Karpas-422 (cell line): ENCODE results near the gene NEK5. TPM values are rescaled to one million over a fixed set of nuclear protein-coding genes. Genes with fewer than 3 reads are reported as not detected.

Experiments
- DNase-seq: peaks from one replicate; pipeline ENCODE4 v3.0.0-alpha.2; 2015
- H2AFZ ChIP-seq: fragments of 200-600 bp; sonication (generic); 2 replicates; pipeline ENCODE4 v1.6.1; 2014; ENCODE audit warnings: antibody characterized with exemption, low read length, mixed read lengths
- H3K27ac ChIP-seq: fragments of 200-600 bp; sonication (generic); 2 replicates; pipeline ENCODE4 v1.5.1; 2014; ENCODE audit warnings: mild to moderate bottlenecking, low read length, moderate library complexity
- H3K27me3 ChIP-seq: fragments of 200-600 bp; sonication (generic); 2 replicates; pipeline ENCODE4 v1.6.1; 2014; ENCODE audit warnings: low read length, mixed read lengths
- H3K36me3 ChIP-seq: fragments of 200-600 bp; sonication (generic); 2 replicates; pipeline ENCODE4 v1.6.1; 2014; ENCODE audit warnings: low read length, mixed read lengths; ENCODE audit not compliant: insufficient read depth
- H3K4me1 ChIP-seq: fragments of 200-600 bp; sonication (generic); 2 replicates; pipeline ENCODE4 v1.6.1; 2014; ENCODE audit warnings: mild to moderate bottlenecking, low read length, mixed read lengths
- H3K4me2 ChIP-seq: fragments of 200-600 bp; sonication (generic); 2 replicates; pipeline ENCODE4 v1.6.1; 2014; ENCODE audit warnings: low read length, low read depth, mild to moderate bottlenecking; ENCODE audit not compliant: poor library complexity, severe bottlenecking
- H3K4me3 ChIP-seq: fragments of 200-600 bp; sonication (generic); 2 replicates; pipeline ENCODE4 v1.5.1; 2014; ENCODE audit warnings: mild to moderate bottlenecking, antibody characterized with exemption, low read length, mixed read lengths
- H3K79me2 ChIP-seq: fragments of 200-600 bp; sonication (generic); 2 replicates; pipeline ENCODE4 v1.6.1; 2014; ENCODE audit warnings: mild to moderate bottlenecking, low read length, mixed read lengths
- H3K9ac ChIP-seq: fragments of 200-600 bp; sonication (generic); 2 replicates; pipeline ENCODE4 v1.6.0; 2014; ENCODE audit warnings: low read length
- H3K9me2 ChIP-seq: fragments of 200-600 bp; sonication (generic), shearing (Covaris generic); replicated peaks from 2 replicates; pipeline ENCODE4 v1.6.0; 2014; ENCODE audit warnings: mild to moderate bottlenecking, low read length, moderate library complexity; ENCODE audit not compliant: insufficient read depth
- H3K9me3 ChIP-seq: fragments of 300-700, 200-600 bp; sonication (generic); 2 replicates; pipeline ENCODE4 v1.6.1; 2014; ENCODE audit warnings: low read length, mixed read lengths
- H4K20me1 ChIP-seq: fragments of 200-600 bp; sonication (generic); 2 replicates; pipeline ENCODE4 v1.6.1; 2014; ENCODE audit warnings: mild to moderate bottlenecking, antibody characterized with exemption, low read length, low read depth; ENCODE audit not compliant: insufficient read depth
- total RNA-seq: library from RNA; depleted of rRNA; stranded (reverse); fragments of >200 nt; shearing (Covaris generic); gene quantifications from 2 replicates; pipeline ENCODE4 v1.2.3, GENCODE V29; 2014; ENCODE audit warnings: low replicate concordance

Gene NEK5
- total RNA-seq, 1 experiment from 2014 or later, result not detected

DNA sequence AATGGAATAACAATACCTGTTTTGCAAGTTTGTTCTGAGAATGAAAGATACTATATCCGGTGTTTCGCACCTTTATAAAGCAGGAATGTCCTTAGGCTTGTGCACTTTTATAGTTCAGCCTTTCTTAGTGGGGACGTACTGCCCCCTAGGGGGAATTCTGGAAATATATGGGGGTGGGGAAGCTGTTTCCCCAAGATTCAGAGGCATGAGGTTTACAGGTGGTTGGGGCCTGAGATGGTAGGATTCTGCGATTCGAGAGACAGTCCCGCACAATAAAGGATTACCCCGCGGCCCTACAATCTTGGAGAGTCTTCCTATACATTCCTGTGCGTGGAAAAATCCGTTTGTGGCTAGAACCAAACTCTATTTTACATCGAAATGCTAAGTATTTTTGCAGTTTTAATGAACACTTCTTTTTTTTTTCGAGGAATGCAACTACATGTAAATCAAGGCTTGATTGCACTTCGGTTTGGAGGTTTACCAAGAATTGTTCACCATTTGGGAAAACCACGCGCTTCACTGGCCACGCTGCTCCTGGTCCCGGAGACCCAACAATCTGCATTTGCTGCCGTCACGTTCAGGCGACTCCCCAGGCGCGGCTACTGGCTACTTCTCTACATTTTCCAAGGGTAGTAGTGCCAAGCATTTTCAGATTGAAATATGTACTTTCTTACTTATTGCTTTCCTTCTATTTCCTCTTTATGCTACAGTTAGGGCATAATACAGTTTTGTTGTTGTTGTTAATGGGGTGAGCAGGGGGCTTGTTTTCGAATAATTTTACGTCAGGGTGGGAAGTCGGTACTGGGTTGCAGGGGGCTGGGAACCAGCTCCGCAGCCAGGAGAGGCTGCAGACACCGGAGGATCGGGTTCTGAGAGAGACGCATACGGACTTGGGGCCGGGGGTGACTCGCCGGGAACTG lies 830 bp downstream of the NEK5 start:
- no peaks in the 10 kb centered on the region for H3K36me3 ChIP-seq
- peak overlapping the region; percentile 55 for H3K4me3 ChIP-seq
- H3K27ac ChIP-seq, result no peak overlapping the region
- H3K9me3 ChIP-seq, result no peaks in the 10 kb centered on the region
- no peak overlapping the region; the same call in 1 of the 2 replicates for H3K9ac ChIP-seq
- peaks cover 8% of the 10 kb centered on the region for H3K4me1 ChIP-seq
- no peaks in the 10 kb centered on the region for H3K27me3 ChIP-seq
- no peaks in the 10 kb centered on the region for H3K79me2 ChIP-seq
- peak; percentile 81 for DNase-seq
- peak overlapping the region; percentile 60 for H3K4me2 ChIP-seq
- no peak overlapping the region for H2AFZ ChIP-seq
- H4K20me1 ChIP-seq, result no peaks in the 10 kb centered on the region
- H3K9me2 ChIP-seq, result no peaks in the 10 kb centered on the region

- no peak overlapping the region for H2AFZ ChIP-seq
These were observed 1.5 kb downstream of the NEK5 start for GRCh38 chr13:52127378-52127777.

DNA sequence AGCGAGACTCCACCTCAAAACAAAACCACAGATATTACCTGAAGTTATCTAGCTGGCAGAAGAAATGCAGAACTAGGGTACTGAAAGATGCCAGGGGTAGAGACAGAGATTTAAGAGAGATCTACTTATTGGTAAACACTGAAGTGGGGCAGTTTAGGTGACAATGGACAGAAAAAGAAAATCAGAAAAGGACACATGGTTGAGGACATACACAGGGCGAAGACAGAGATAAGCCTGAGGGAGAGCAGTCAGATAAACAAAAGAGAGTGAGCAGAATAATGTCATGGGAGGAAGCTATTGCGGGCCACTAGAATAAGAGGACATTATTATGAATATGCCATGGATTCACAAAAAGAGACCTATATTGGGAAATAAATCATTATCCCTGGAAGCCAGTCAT lies 3.3 kb downstream of the NEK5 start:
- Histone ChIP-seq H3K4me2 (no peak overlapping the region), H3K36me3 (no peaks in the 10 kb centered on the region), H3K27ac (no peak overlapping the region), H3K9me3 (no peaks in the 10 kb centered on the region), H3K4me3 (no peak overlapping the region), H3K27me3 (no peaks in the 10 kb centered on the region), H2AFZ (no peak overlapping the region), H3K9ac (no peak overlapping the region), H3K79me2 (no peaks in the 10 kb centered on the region), H3K9me2 (no peaks in the 10 kb centered on the region), H4K20me1 (no peaks in the 10 kb centered on the region), H3K4me1 (peaks cover 10% of the 10 kb centered on the region)
- DNase-seq, result no peak

More at GRCh38 chr13:52127378-52127777, 1.5 kb downstream of the NEK5 start:
- DNase-seq, result no peak
- Histone ChIP-seq H3K27me3 (no peaks in the 10 kb centered on the region), H3K9ac (no peak overlapping the region), H3K27ac (no peak overlapping the region), H3K4me2 (no peak overlapping the region), H3K79me2 (no peaks in the 10 kb centered on the region), H3K9me2 (no peaks in the 10 kb centered on the region), H3K4me1 (peaks cover 8% of the 10 kb centered on the region), H3K9me3 (no peaks in the 10 kb centered on the region), H3K36me3 (no peaks in the 10 kb centered on the region), H4K20me1 (no peaks in the 10 kb centered on the region), H3K4me3 (no peak overlapping the region)

- Histone ChIP-seq H3K36me3 (no peaks in the 10 kb centered on the region), H3K4me1 (0 out of 2 replicates have a peak, but pooled peaks cover 2% of the 10 kb centered on the region), H3K4me2 (no peak overlapping the region), H2AFZ (no peak overlapping the region), H3K9me3 (no peaks in the 10 kb centered on the region), H3K27ac (no peak overlapping the region), H3K4me3 (no peak overlapping the region), H4K20me1 (no peaks in the 10 kb centered on the region), H3K9ac (no peak overlapping the region), H3K79me2 (no peaks in the 10 kb centered on the region), H3K27me3 (no peaks in the 10 kb centered on the region), H3K9me2 (no peaks in the 10 kb centered on the region)
- no peak for DNase-seq
These were observed 10.3 kb downstream of the NEK5 start for GRCh38 chr13:52118595-52118994.

- Histone ChIP-seq H3K9me2 (no peaks in the 10 kb centered on the region), H4K20me1 (no peaks in the 10 kb centered on the region), H3K27me3 (no peaks in the 10 kb centered on the region), H3K9me3 (no peaks in the 10 kb centered on the region), H3K27ac (no peak overlapping the region), H3K4me2 (no peak overlapping the region), H3K9ac (no peak overlapping the region), H3K4me1 (0 out of 2 replicates have a peak, but pooled peaks cover 2% of the 10 kb centered on the region), H3K4me3 (no peak overlapping the region), H3K79me2 (no peaks in the 10 kb centered on the region), H3K36me3 (no peaks in the 10 kb centered on the region), H2AFZ (no peak overlapping the region)
- no peak for DNase-seq
These were observed 10.8 kb downstream of the NEK5 start for GRCh38 chr13:52118095-52118494.

DNA sequence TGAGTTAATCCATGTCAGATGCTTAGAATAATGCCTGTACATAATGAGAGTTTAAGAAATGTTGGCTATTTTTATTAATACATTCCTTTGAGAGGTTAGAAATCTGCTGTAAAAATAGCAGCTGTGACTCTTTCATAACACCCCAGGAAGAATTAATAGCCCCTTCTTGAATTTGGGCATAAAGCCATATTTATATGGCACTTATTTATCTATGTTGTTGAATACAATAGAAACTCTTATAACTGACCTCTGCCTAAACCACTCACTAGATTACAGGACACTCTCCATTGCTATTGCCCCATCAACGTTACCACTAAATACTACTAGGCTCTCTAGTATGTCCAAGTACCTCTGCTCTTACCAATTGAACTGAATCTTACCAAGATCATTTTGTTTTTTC lies 16.3 kb downstream of the NEK5 start:
- Histone ChIP-seq H3K79me2 (no peaks in the 10 kb centered on the region), H3K36me3 (no peaks in the 10 kb centered on the region), H3K9me3 (no peaks in the 10 kb centered on the region), H3K9ac (no peak overlapping the region), H3K4me3 (no peak overlapping the region), H2AFZ (no peak overlapping the region), H3K4me1 (no peaks in the 10 kb centered on the region), H4K20me1 (no peaks in the 10 kb centered on the region), H3K27me3 (no peaks in the 10 kb centered on the region), H3K4me2 (no peak overlapping the region), H3K27ac (no peak overlapping the region), H3K9me2 (no peaks in the 10 kb centered on the region)
- no peak for DNase-seq

- Histone ChIP-seq H3K27ac (no peak overlapping the region), H2AFZ (no peak overlapping the region), H3K9ac (no peak overlapping the region), H3K9me2 (no peaks in the 10 kb centered on the region), H3K4me3 (no peak overlapping the region), H3K9me3 (no peaks in the 10 kb centered on the region), H3K4me1 (no peaks in the 10 kb centered on the region), H3K36me3 (no peaks in the 10 kb centered on the region), H3K27me3 (no peaks in the 10 kb centered on the region), H3K79me2 (no peaks in the 10 kb centered on the region), H4K20me1 (no peaks in the 10 kb centered on the region), H3K4me2 (no peak overlapping the region)
- no peak for DNase-seq
These were observed 19.7 kb downstream of the NEK5 start for GRCh38 chr13:52109116-52109670.

DNA sequence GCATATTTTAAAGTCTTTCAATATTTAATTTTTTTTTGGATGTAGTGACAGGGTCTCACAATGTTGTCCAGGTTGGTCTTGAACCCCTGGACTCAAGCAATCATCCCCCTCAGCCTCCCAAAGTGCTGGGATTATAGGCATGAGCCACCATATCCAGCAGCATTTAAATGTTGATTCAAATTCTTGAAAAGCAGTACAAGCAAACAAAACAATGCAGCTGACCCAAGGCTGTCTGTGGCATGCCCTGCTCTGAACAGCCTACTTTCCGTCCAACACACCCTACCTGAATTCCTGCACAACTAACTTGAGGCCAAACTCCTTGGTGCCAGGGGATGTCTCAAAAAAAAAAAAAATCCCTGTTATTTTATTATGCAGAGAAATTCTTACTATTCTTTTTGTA lies 23.0 kb downstream of the NEK5 start:
- Histone ChIP-seq H3K27ac (no peak overlapping the region), H2AFZ (no peak overlapping the region), H4K20me1 (no peaks in the 10 kb centered on the region), H3K9me2 (no peaks in the 10 kb centered on the region), H3K4me1 (no peaks in the 10 kb centered on the region), H3K9ac (no peak overlapping the region), H3K36me3 (no peaks in the 10 kb centered on the region), H3K4me2 (no peak overlapping the region), H3K79me2 (no peaks in the 10 kb centered on the region), H3K4me3 (no peak overlapping the region), H3K27me3 (no peaks in the 10 kb centered on the region), H3K9me3 (no peaks in the 10 kb centered on the region)
- DNase-seq, result no peak
